ENCODE data around the gene TTYH3. TPM values are rescaled to one million over a fixed set of nuclear protein-coding genes. Genes with fewer than 3 reads are reported as not detected.

Gene TTYH3
- total and polyA plus RNA-seq, 2 of the 13 experiments (the other 11 are each of a cell fraction or from before 2014, with no cell fraction given): 26.3 to 50.0 TPM

DNA sequence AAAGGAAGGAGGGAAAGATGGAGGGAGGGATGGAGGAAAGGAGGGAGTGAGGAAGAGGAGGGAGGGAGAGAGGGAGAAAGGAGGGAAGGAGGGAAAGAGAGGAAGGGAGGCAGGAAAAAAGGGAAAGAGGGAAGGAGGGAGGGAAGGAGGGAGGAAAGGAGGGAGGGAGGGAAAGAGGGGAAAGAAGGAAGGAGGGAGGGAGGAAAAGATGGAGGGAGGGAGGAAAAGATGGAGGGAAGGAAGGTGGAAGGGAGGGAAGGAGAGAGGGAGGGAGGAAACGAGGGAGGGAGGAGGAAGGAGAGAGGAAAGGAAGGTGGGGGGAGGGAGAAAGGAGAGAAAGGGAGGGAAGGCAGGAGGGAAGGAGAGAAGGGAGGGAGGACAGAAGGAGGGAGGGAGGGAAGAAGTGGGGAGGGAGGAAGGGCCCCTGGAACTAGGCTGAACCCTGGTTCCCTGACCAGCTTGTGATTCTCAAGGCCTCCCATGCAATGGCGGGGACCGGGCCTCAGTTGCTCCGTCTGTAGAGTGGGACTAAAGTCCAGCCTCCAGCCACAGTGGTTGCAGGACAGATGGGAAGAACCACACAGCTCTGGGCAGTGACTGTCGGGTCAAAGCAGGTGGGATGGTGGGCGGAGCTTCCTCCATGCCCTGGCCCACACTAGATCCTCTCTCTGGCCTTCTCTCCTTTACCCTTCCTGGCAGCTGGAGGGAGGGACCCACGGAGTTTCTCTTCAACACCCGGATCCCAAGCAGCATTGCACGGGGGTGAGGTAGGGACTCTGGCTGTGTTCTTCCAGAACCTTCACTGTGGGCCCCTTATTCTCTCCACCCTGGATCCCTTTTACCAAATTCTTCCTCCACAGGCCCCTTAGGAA is 4.3 kb upstream of the TTYH3 start (continued):
- TF ChIP-seq HDAC2 (CRISPR knock-in tag; IDR thresholded peaks at IDR 0.05): no peak
- TF ChIP-seq, protein P1, sequence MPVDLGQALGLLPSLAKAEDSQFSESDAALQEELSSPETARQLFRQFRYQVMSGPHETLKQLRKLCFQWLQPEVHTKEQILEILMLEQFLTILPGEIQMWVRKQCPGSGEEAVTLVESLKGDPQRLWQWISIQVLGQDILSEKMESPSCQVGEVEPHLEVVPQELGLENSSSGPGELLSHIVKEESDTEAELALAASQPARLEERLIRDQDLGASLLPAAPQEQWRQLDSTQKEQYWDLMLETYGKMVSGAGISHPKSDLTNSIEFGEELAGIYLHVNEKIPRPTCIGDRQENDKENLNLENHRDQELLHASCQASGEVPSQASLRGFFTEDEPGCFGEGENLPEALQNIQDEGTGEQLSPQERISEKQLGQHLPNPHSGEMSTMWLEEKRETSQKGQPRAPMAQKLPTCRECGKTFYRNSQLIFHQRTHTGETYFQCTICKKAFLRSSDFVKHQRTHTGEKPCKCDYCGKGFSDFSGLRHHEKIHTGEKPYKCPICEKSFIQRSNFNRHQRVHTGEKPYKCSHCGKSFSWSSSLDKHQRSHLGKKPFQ (CRISPR knock-in tag; IDR thresholded peaks at IDR 0.05; ENCODE audit: insufficient replicate concordance): no peak
- TF ChIP-seq, protein P2, sequence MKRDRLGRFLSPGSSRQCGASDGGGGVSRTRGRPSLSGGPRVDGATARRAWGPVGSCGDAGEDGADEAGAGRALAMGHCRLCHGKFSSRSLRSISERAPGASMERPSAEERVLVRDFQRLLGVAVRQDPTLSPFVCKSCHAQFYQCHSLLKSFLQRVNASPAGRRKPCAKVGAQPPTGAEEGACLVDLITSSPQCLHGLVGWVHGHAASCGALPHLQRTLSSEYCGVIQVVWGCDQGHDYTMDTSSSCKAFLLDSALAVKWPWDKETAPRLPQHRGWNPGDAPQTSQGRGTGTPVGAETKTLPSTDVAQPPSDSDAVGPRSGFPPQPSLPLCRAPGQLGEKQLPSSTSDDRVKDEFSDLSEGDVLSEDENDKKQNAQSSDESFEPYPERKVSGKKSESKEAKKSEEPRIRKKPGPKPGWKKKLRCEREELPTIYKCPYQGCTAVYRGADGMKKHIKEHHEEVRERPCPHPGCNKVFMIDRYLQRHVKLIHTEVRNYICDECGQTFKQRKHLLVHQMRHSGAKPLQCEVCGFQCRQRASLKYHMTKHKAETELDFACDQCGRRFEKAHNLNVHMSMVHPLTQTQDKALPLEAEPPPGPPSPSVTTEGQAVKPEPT (CRISPR knock-in tag; IDR thresholded peaks at IDR 0.05; ENCODE audit: low read depth): no peak
- TF ChIP-seq TOPORS (CRISPR knock-in tag; IDR thresholded peaks at IDR 0.05): no peak
- TF ChIP-seq ZNF350 (CRISPR knock-in tag; IDR thresholded peaks at IDR 0.05; ENCODE audit: borderline replicate concordance, low read depth): 0 out of 2 replicates have a peak, but pooled peaks have one; percentile 17
- TF ChIP-seq, protein P3, sequence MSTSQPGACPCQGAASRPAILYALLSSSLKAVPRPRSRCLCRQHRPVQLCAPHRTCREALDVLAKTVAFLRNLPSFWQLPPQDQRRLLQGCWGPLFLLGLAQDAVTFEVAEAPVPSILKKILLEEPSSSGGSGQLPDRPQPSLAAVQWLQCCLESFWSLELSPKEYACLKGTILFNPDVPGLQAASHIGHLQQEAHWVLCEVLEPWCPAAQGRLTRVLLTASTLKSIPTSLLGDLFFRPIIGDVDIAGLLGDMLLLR (CRISPR knock-in tag; IDR thresholded peaks at IDR 0.05): no peak
- TF ChIP-seq RARG (CRISPR knock-in tag; IDR thresholded peaks at IDR 0.05; ENCODE audit: low read depth): no peak
- TF ChIP-seq, protein P4, sequence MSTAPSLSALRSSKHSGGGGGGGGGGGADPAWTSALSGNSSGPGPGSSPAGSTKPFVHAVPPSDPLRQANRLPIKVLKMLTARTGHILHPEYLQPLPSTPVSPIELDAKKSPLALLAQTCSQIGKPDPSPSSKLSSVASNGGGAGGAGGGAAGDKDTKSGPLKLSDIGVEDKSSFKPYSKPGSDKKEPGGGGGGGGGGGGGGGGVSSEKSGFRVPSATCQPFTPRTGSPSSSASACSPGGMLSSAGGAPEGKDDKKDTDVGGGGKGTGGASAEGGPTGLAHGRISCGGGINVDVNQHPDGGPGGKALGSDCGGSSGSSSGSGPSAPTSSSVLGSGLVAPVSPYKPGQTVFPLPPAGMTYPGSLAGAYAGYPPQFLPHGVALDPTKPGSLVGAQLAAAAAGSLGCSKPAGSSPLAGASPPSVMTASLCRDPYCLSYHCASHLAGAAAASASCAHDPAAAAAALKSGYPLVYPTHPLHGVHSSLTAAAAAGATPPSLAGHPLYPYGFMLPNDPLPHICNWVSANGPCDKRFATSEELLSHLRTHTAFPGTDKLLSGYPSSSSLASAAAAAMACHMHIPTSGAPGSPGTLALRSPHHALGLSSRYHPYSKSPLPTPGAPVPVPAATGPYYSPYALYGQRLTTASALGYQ (CRISPR knock-in tag; IDR thresholded peaks at IDR 0.05): no peak
- TF ChIP-seq ARID2 (CRISPR knock-in tag; IDR thresholded peaks at IDR 0.05; ENCODE audit: borderline replicate concordance): no peak
- no peak for TF ChIP-seq RFXANK (CRISPR knock-in tag; IDR thresholded peaks at IDR 0.05)
- TF ChIP-seq, protein P5, sequence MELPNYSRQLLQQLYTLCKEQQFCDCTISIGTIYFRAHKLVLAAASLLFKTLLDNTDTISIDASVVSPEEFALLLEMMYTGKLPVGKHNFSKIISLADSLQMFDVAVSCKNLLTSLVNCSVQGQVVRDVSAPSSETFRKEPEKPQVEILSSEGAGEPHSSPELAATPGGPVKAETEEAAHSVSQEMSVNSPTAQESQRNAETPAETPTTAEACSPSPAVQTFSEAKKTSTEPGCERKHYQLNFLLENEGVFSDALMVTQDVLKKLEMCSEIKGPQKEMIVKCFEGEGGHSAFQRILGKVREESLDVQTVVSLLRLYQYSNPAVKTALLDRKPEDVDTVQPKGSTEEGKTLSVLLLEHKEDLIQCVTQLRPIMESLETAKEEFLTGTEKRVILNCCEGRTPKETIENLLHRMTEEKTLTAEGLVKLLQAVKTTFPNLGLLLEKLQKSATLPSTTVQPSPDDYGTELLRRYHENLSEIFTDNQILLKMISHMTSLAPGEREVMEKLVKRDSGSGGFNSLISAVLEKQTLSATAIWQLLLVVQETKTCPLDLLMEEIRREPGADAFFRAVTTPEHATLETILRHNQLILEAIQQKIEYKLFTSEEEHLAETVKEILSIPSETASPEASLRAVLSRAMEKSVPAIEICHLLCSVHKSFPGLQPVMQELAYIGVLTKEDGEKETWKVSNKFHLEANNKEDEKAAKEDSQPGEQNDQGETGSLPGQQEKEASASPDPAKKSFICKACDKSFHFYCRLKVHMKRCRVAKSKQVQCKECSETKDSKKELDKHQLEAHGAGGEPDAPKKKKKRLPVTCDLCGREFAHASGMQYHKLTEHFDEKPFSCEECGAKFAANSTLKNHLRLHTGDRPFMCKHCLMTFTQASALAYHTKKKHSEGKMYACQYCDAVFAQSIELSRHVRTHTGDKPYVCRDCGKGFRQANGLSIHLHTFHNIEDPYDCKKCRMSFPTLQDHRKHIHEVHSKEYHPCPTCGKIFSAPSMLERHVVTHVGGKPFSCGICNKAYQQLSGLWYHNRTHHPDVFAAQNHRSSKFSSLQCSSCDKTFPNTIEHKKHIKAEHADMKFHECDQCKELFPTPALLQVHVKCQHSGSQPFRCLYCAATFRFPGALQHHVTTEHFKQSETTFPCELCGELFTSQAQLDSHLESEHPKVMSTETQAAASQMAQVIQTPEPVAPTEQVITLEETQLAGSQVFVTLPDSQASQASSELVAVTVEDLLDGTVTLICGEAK (IDR thresholded peaks at IDR 0.05): no peak
- TF ChIP-seq, protein P5 (CRISPR knock-in tag; IDR thresholded peaks at IDR 0.05): no peak
- no peak for TF ChIP-seq ZNF12 (CRISPR knock-in tag; IDR thresholded peaks at IDR 0.05)

All from HepG2 (cell line).